SKM-1 treated with dmso at 0.1 percent for 144 hours (cell line): ENCODE results near the gene ANKRD44.
A peak's percentile ranks its signal among the peaks of the same experiment; 100 is the strongest.
"Not testable (repeated sequence)": the region's sequence is repeated elsewhere in the genome, so short reads cannot be mapped to it uniquely, and the experiment has no call there.

Experiments used
- DNase-seq: peaks from one replicate; lab custom pipeline; 2025; ENCODE audit not compliant: unreplicated experiment; lab: John Stamatoyannopoulos, UW

Gene ANKRD44

DNA sequence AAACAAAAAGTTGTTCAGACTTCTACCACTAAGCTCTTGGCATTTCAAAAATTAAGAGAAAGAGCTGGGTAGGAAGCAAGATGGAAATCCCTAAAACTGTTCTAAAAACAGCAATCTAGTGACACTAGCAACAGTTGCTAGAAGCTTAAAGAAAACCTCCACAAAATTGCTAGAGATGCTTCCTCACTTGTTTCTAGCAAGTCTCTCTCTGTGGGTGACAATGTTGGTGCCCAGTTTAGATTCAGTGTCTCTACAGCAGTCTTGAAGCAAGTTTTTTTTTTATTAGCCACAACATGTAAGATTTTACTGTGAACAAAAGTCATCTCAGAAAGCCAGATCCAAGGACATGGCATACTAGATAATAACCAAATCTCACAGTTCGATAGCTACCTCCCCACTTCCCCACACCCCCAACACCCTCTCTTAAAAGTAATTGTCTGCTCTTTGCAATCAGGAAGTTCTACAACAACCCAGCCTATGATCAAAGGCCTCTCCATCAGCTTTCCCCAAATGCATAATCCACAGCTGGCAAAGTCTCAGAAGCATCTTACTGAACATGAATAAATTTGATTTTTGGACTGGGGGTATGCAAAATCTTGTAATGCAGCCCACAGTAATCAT is 70.0 kb downstream of the ANKRD44 start:
- no peak for DNase-seq

DNA sequence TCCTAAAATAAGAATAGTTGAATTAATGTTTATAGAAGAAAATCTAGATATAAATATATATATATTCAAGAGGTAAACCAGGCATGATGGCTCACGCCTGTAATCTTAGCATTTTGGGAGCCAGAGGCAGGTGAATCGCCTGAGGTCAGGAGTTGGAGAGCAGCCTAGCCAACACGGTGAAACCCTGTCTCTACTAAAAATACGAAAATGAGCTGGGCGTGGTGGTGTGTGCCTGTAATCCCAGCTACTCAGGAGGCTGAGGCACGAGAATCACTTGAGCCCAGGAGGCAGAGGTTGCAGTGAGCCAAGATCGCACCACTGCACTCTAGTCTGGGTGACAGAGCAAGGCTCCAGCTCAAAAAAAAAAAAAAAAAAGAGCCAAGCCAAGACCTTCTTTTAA is 70.6 kb downstream of the ANKRD44 start:
- DNase-seq = not testable (repeated sequence)

- DNase-seq = peak; percentile 38
These were observed 71.1 kb downstream of the ANKRD44 start for GRCh38 chr2:197239434-197239833.

- no peak for DNase-seq
These were observed 72.6 kb downstream of the ANKRD44 start for GRCh38 chr2:197238043-197238365.

DNA sequence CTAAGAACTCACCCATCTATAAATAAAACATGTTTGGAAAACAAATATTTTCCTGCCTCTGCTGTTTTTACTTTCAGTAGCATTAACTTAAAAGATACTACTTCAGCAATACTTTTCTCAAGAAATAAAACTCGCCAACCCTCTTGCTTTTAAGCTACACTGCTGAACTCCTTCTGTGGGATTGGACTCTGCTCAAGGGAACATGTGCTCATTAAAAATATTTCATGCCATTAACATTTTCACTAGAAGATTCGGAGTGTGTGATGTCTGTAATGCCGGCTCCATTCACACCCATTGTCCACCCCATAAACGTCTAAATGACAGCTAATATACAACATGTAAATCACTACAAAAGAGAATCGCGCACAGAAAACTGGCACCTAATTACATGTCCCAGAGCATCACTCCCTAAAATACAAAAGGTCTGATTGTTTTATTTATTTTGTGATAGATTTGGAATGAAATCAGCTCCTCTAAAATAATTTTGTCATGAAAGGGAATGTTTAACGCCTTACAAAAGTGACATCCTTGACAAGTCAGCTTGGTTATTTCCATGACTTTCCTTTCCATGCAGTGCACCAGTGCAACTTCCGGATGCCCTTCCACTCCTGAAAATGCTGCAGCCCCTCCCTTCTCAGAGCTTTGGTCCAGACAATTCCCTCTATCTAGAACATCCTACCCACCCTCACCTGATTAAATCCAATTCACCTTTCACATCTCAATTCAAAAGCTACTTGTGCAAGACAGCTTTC is 73.1 kb downstream of the ANKRD44 start:
- DNase-seq = no peak

DNA sequence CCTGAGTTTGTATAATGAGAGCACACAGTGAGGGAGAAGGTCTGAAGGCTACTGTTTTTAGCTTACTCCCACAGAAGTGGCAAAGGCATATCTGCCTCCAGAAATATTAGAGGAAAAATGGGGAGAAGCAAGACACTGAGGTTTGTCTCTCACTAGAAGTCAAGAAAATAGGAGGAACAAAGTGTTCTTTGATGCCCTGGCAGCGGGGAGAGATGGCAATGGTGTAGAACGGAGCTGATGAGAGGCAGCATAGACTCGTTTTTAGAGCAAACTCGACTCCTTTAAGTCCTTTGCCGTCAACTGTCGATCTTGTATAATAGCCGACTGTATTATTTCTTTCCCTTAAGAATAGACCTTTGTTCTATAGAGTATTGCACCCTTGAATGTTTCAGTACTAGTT is 73.8 kb downstream of the ANKRD44 start:
- DNase-seq = no peak

DNA sequence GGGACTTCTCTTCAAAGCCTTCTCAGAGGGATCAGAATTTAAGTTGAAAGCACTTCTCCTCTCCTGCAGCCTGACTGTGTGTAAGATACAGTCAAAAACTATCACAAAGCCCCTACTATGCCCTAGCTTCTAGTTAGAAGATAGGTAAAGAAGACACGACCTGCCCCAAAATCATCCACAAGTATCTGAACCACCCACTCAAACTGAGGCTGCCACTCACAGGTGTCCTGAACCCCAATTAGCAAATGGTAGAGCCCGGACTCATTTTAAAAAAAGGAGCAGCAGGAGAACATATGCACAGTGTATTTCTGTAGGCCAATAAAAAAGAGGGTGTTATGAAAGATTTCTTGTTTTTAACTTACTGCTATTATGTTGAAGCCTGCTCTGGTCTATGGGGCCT is 74.4 kb downstream of the ANKRD44 start:
- DNase-seq = no peak

- DNase-seq = no peak
These were observed 74.9 kb downstream of the ANKRD44 start for GRCh38 chr2:197235711-197236110.

DNA sequence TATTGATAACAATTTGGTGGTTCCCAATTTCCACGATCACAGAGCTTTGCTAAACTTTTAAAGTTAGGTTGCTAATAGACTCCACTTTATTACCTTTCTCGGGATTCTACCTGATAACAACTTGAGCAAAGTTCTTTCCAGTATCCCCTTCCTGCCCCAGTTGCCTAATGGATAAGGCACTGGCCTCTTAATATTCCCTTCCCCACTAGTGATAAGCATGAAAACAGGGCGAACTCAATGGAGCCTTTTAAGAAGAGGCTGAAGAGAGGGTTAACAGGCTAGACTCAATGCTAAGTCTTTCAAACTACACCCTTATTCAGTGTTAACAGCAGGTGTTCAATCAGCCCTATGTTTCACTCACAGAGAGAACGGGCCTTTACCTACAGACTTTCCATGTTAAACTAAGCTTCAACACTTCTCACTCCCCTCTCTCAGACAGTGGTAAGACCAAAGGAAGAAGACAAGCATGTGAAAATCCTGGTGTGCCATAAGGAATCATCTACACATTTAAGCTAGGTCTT is 75.8 kb downstream of the ANKRD44 start:
- no peak for DNase-seq

DNA sequence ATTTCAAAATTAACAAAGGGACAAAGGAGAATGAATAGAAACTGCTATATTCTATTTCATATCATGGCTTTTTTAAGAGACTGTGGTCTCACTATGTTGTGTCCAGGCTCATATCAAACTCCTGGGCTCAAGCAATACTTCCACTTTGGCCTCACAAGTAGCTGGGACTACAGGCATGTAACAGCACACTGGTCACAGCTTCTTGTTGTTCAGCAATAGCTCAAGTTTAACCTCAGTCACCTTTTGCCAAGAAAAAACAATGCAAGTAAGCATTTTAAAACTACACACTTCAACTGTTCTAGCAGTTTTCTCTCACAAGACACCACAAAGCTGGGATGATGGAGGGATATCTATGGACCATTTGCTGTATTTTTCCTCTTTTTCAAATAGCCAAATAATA is 77.1 kb downstream of the ANKRD44 start:
- no peak for DNase-seq

DNA sequence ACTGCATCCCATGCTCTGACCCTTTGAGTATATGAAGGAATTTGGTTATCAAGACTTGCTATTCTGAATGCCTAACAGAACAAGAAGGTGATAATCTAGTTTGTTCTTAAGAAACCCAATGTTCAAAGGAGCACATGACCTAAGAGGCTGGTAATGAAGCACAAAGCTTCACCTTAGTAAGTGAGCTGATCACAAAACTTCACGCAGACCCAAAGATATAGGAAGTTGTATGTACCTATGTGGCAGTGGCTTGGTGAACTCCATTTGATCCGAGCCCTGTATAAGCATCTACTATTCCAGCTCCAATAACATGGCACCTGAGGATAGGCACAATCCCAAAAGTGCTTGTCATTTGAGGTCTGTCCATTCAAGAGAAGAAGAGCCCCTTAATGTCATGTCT is 78.6 kb downstream of the ANKRD44 start:
- no peak for DNase-seq

- DNase-seq = no peak
These were observed 80.8 kb downstream of the ANKRD44 start for GRCh38 chr2:197229509-197230443.

- DNase-seq = no peak
These were observed 87.1 kb downstream of the ANKRD44 start for GRCh38 chr2:197223451-197223850.

- DNase-seq = no peak
These were observed 90.9 kb downstream of the ANKRD44 start for GRCh38 chr2:197219636-197220035.

GRCh38 chr2:197217541-197217940 is 93.0 kb downstream of the ANKRD44 start:
- DNase-seq = no peak

- peak; percentile 58 for DNase-seq
These were observed 94.1 kb downstream of the ANKRD44 start for GRCh38 chr2:197216361-197216979.

DNA sequence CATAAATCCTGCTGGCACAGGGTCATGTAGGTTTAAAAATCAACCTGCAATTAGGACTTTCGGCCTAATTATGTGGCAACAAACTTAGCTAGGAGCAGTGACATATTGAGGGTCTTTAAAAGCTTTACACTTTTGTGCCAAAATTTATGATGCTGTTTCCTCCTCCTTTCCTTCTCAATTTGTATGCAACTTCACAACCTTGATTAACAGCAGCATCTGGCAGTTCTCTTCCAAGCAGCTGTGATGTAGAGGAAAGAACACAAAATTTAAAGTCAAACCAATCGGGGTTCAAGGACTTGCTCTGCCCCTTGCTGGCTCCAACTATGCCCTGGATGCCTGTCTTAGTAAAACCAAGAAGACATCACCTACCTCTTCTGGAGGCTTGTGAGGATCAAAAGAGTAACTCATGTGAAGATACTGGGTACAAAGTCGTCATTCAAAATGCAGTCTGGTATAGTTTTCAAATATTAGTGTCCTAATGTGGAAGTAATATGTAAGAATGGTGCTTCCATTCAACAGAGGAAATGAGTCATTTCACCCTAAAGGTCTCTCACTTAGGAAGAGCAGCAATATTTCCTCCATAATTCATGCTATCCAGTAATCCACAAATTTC is 94.7 kb downstream of the ANKRD44 start:
- no peak for DNase-seq

DNA sequence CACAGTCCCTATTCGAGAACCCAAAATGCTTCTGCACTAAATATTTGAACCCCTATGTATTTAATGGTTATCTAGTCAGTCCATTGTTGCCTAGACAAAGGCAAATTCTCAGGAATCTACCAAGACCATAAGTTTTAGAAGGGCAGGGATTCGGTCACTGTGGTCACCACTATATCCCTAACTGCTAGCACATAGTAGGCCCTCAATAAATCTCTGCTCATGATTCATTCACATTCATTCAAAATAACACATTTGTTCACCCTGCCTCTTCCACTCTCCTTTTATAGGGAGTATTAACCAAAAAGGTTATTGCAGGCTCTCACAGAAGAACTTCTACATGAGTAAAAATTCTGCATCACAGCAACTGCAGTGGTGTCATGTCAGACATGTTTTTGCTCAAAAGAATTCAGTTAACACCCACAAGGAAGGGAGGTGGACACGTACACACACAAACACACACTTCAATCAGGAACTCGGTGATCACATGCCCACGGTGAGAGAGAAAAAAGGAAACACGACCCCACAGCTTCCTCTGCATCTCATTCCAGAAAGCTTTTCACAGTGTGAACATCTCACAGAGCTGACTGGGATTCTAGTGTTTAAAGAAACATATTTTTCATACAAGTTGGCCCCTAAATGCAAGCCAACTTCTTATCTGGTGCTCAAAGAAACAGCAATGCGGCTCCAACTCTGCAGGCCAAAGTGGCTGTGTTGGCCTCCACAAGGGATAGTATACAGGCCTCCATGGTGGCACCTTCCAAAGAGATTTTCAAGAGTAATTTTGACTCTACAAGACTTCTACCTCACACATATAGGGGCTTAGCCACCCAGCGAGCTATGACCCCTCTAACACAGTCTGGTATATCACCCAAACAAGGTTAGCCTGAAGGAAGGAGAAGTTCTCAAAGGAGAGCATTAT is 98.0 kb downstream of the ANKRD44 start:
- DNase-seq = no peak

DNA sequence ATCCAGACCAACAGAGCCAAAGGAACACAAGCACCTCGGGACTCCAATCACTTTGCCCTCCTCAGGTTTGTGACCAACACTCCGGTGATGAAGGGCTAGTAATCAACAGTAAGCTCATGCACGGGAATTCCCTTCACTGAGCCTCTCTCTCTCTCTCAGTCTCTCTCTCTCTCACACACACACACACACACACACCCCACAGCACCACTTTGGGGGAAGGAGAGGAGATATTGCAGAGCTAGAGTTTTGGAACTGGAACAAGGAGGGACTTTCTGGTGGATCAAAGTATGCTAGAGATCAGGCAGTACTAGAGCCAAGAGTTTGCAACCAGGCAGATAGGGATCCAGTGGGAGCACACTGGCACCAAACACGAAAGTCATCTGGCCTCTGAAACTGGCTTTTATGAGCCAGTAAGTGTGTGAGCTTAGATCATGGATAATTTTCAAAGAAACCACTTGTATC is 98.7 kb downstream of the ANKRD44 start:
- DNase-seq = no peak

GRCh38 chr2:197210430-197210829 is 100.2 kb downstream of the ANKRD44 start:
- DNase-seq = no peak
